H1 (cell line): ENCODE data around the gene ASPRV1. TPM values are rescaled to one million over a fixed set of nuclear protein-coding genes. Genes with fewer than 3 reads are reported as not detected.

Experiments used
- CBX5 ChIP-seq: fragments of 300-800, 300-1000 bp; sonication (generic); IDR thresholded peaks from 2 replicates; pipeline ENCODE4 v1.7.1; 2016; ENCODE audit warnings: antibody characterized with exemption, low read length, low read depth
- POU5F1 ChIP-seq: IDR thresholded peaks from 2 replicates; pipeline ENCODE4 v1.6.1; 2011; ENCODE audit warnings: low read depth, mild to moderate bottlenecking, low read length, moderate library complexity
- RNF2 ChIP-seq: fragments of 200-900, 300-1000 bp; sonication (generic); IDR thresholded peaks from 2 replicates; pipeline ENCODE4 v1.7.1; 2016; ENCODE audit warnings: borderline replicate concordance, low read depth, mild to moderate bottlenecking, antibody characterized with exemption, low read length; ENCODE audit not compliant: poor library complexity, severe bottlenecking; ENCODE audit errors: missing control alignments
- SIRT6 ChIP-seq: IDR thresholded peaks from one replicate; pipeline ENCODE4 v1.7.1; 2012; ENCODE audit warnings: low read length, inconsistent platforms
- SP2 ChIP-seq: IDR thresholded peaks from 2 replicates; pipeline ENCODE4 v1.6.1; 2012; ENCODE audit warnings: mild to moderate bottlenecking, low read length, inconsistent platforms
- polyA plus RNA-seq, 7 experiments: library from polyadenylated mRNA; depleted of rRNA in 3 of 7; stranded (reverse) in 5 of 7; unstranded in 2 of 7; fragments of >200 nt in 5 of 7; fragments of 200-250 nt in 2 of 7; gene quantifications; 1 replicate in 5 of 7; 2 replicates in 1 of 7; 4 replicates in 1 of 7; pipeline versions ENCODE4 v1.2.1 to v1.2.3, GENCODE V29; 2011 to 2013; ENCODE audit warnings: missing spikeins in 2 of 7, mixed read lengths in 2 of 7
- total RNA-seq: library from RNA; stranded (reverse); fragmentation: NEBNext Ultra II Directional; extraction: Animal tissue kit (Norgen Biotek cat#: 25700); gene quantifications from 2 replicates; pipeline ENCODE4 v1.2.1, GENCODE V29; 2021

Gene ASPRV1
- total and polyA plus RNA-seq, 2 of the 8 experiments (the other 6 are each of a cell fraction or from before 2014, with no cell fraction given) = 0.59 to 0.95 TPM

GRCh38 chr2:69993048-69993565 lies 31.7 kb upstream of the ASPRV1 start (continued):
- TF ChIP-seq RNF2 = no peak
- no peak for TF ChIP-seq SIRT6
- no peak for TF ChIP-seq POU5F1
- no peak for TF ChIP-seq CBX5
- TF ChIP-seq SP2 = no peak
